CD4-positive, alpha-beta T cell treated with Interleukin-17A for 1 hour (primary cell): Measurements from ENCODE around the gene ABCC2.
"Not testable (repeated sequence)": the region's sequence is repeated elsewhere in the genome, so short reads cannot be mapped to it uniquely, and the experiment has no call there.

Experiments
- DNase-seq: peaks from one replicate; pipeline ENCODE4 v3.0.0-alpha.2; 2020

Gene ABCC2

DNA sequence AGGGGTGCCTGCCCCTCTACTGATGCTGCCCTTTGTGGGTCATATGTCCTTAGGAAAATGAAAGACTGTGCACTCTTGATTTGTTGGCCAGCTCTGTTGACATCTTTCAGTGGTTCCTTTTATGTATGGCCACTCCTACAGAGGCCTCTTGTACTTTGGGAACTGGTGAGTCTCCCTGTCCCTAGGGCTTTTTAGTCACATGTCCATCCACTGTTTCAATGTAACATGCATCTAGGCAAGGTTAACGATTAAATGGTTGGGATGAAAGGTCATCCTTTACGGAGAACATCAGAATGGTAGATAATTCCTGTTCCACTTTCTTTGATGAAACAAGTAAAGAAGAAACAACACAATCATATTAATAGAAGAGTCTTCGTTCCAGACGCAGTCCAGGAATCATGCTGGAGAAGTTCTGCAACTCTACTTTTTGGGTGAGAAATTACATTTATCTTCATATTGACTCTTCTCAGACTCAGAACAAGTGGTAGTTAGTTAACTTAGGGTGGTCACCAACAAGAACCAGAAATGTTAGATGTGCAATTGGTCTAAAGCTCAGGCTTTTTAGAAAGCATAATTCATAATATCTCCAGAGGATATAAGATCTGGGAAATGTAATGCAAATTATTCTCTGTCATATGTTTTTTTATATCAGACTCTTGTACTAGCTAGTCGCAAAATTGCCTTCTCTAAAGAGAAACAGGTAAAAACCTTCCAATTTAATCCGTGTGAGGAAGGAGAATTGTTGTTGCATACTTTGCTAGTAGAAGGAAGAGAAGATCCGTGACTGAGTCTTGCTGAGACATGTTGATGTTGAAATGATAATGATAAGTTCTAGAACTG, at the start of gene ABCC2:
TSS of gene ABCC2 (plus strand) at position 194 of the 840 bp plus-strand sequence. CDS start at position 399, 205 bp downstream.
- no peak for DNase-seq

DNA sequence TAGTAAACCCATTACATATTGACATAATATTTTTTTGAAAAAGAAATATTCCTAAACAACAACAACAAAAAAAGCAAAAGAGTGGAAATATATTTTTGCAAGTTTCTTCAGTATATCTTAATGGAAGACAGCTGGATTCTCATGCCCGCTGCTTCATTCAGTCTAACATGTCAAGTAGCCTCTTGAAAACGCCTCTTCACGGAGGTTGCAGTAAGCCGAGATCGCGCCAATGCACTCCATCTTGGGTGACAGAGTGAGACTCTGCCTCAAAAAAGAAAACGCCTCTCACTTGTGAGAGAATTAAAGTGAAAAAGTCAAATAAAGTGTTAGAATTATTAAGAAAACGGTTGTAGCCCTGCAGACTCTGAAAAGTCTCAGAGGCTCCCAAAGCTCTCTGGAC, 49.1 kb upstream of the ABCC2 start:
- DNase-seq, result no peak

DNA sequence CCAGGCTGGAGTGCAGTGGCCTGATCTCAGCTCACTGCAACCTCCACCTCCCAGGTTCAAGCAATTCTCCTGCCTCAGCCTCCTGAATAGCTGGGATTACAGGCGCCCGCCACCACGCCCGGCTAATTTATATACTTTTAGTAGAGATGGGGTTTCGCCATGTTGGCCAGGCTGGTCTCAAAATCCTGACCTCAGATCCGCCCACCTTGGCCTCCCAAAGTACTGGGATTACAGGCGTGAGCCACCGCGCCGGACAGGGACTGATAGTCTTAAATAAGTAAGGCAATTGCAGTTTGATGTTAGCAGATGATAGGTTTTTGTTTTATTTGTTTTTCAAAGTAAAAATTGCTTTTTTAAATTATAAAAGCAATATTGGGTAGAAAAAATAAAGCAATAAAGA, 48.3 kb upstream of the ABCC2 start:
- DNase-seq, result not testable (repeated sequence)

DNA sequence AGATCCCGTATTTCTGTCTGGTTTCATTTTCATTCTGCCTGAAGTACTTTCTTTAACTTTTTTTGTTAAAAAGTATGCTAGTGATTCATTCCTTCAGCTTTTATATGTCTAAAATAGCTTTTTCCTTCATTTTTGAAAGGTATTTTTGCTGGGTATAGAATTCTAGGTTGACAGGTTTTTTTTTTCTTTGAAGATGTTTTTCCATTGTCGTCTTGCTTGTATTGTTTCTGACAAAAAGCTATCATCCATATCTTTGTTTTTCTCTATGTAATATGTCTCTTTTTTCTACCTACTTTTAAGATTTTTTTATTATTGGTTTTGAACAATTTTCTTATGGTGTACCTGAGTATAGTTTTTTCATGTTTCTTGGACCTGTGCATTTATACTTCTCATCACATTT, 42.2 kb upstream of the ABCC2 start:
- DNase-seq, result no peak

DNA sequence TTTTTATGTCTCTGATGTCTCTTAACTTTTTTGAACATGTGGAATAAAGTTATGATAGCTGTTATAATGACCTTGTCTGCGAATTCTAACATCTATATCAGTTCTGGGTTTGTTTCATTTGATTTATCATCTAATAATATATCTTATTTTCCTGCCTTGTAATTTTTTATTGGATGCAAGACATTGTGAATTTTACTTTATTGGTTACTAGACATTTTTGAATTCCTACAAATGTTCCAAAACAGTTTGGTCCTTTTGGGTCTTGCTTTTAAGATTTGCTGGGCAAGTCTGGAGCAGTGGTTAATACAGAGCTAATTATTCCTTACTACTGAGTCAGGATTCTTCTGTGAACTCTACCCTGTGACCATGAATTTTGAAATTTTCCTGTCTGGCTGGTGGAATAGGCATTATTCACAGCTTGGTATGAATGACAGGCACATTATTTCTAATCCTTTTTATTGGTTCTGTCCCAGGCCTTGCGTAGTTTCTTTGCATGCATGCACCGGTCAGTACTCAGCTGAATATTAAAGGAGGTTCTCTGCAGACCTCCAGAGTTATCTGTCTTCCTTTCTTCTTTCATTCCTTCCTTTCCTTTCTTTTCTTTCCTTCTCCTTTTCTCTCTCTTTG, 41.4 kb upstream of the ABCC2 start:
- no peak for DNase-seq

DNA sequence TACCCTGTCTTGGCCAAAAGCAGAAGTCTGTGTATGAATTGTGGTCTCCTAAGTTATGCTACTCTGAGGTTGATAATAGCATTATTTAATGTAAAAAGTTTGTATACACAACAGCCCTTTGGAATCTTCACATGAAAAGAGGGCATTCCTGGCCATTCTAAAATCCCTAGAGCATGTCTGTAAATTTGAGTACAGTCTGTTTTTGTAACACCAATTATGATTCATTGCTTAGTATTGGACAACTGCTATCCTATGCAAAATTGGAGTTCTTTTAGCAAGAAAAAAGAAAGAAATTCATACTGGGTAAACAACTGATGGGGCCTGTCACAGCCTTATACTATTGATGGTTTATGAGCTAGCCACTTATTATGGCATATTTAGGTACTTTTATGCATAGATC, 40.2 kb upstream of the ABCC2 start:
- DNase-seq, result no peak

DNA sequence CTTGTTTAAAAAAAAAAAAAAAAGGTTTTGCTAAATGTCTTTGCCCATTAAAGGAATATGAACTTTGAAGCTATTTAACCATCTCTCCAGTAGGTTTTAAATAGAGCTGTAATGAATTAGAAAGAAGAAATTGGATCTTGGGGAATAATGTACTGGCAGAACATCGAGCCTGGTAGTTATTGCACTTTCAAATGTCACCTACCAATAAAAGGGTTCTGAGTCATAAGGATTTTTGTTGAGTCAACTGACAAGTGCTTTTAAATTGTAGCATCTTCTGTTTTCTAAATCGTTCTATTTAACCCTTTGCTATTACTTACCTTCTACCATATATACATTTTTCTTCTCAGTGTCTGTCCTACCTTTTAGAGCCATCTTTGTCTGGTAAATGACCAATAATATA, 39.7 kb upstream of the ABCC2 start:
- no peak for DNase-seq

DNA sequence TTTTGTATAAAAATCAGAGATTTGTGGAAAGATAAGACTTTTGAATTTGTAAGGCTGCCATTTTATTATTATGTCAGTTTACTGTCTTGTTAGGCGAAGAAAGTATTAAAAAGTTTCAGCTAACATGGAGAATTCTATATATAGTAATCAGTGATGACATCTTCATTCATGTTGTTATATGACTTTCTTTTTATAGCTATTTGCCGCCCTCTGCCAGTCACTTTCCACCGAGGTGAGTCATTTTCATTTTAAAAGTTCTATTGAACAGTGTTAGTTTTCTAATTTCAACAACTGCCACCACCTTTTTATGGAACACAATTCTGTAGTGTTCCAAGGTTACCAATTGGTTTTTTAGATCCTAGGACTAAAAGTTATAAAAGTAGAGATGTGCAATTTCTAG, 38.6 kb upstream of the ABCC2 start:
- DNase-seq, result no peak

DNA sequence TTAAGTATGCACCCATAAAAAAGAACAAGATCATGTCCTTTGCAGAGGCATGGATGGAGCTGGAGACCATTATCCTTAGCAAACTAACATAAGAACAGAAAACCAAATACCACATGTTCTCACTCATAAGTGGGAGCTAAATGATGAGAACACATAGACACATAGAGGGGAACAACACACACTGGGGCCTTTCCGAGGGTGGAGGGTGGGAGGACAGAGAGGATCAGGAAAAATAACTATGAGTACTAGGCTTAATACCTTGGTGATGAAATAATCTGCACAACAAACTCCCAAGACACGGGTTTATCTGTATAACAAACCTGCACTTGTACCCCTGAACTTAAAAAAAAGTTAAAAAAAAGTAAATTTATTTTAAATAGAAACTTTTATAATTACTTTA, 36.3 kb upstream of the ABCC2 start:
- not testable (repeated sequence) for DNase-seq

DNA sequence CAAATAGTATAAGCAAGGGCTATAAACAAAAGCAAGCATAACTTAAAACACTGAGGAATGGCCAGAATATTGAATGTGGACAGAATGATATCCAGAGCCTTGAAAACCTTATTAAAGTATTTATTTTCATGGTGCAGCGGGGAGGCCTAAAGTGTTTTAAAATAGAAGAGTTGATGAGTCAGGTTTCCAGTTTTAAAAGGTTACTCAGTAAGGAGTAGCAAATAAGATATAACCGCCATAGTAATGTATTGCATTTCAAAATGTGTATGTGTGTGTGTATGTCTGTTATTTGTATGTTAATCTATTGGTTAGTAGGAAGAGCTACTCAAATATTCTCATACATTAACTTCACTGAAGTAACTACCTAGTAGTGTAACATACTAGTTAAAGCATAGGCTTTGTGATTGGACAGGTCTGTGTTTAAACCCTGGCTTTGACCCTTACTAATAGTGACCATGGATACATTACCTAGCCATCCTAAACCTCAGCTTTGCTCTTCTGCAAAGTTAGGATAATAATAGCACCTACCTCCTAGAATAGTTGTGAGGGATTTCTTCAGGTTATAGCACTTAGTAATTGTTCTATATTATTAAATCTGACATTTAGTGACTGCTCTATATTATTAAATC, 33.5 kb upstream of the ABCC2 start:
- DNase-seq, result no peak

DNA sequence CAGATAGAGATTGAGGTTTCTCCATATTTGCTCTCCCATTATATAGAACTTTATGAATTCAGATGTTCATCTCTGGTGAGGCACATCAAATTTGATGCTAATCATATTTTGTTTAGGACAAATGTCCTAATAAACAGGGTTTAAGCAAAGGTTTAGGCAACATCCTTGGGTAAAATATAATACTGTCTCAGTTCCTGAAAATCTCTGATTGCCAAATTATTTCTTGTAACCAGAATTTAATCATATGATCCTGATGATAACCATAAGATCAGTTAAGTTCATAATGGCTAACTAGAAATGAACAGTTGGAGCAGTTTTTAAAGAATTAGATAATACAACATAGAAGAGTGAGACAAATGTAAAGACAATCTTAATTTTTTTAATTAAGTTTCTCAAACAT, 31.8 kb upstream of the ABCC2 start:
- DNase-seq, result no peak

DNA sequence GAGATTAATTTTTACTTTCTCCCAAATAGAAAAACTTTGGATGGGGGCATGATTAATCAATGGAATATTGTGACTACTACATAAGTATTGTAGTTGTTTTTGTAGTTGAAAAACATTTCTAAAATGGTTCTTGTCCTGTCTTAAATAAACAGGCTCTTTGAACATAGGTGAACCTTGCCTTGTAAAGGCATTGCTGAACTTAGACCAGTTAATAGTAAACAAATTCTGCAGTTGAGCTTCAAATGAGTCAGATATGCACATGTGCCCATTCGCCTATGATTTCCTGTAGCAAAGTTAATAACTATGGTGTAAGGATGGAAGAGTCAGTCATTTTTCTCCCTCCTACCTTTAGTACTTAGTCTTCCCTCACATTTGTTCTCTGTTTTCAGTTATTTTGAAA, 27.8 kb upstream of the ABCC2 start:
- DNase-seq, result no peak

DNA sequence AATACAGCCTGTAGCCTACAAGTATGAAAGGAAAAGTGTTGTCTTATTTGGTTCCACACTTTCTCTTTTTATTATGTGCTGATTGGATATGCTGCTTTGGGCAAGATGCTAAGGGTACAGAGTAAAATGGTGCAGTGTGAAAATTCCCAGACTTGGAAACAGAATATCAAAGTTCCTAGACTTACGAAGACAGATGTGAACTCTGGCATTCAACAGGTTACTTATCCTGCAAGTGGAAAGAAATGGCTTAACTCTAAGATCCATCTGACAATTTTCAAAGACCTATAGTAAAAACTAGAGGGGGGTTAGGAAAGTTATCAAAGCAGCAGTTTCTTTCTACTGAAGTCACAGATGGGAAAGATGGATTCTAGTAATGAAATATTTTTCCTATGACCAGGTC, 26.3 kb upstream of the ABCC2 start:
- DNase-seq, result no peak

DNA sequence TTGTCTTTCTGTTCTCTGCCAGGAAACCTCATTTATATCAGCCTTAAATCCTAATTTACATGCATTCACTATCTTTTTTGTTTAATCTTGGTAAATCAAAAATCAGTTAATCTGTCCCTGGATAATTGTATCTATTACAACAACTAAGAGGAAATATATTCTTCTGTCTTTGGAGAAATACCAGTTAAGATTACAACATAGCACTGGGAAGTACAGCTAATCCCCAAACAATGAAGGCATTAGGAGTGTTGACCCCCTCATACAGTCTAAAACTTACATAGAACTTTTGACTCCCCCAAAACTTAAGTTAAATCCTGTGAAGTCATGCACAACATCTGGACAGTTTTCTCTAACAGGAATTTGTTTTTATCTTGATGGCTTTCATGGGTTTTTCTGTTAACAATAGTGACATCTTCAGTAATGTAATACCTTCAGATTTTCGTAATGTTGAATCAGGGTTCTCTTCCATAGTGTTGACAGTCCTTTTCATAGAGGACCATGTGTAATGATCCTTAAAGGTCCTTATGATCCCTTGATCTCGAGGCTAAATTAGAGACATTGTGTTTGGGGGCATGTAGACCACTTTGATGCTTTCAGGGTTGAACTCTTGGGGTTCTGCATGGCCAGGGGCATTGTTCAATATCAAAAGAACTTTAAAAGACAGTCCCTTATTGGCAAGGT, 24.1 kb upstream of the ABCC2 start:
- DNase-seq, result no peak

DNA sequence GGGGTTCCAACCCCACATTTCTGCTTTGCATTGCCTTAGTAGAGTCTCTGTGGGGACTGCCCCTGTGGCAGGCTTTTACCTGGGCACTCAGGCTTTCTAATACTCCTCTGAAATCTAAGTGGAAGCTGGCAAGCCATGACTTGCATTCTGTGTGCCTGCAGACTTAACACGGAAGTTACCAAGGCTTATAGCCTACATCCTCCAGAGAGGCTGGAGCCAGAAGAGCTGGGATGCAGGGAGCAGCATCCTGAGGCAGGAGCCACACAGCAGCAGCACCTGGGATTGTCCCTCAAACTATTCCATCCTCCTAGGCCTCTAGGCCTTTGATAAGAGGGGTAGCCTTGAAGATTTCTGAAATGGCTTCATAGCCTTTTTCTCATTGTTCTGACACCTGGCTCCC, 22.1 kb upstream of the ABCC2 start:
- no peak for DNase-seq

DNA sequence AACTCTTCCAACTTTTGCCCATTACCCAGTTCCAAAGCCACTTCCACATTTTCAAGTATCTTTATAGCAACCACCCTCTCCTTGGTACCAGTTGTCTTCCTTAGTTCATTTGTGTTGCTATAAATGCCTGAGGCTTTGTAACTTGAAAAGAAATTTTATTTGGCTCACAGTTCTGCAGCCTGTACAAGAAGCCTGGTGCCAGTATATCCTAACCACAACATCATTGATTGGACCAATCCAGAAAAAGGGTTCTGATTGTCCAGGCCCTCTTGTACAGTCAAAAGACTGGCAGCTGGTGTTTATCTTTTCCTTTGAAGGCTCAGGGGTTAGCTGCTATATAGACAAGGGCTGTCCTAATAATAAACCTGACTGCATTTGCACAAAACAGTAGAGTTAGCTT, 21.1 kb upstream of the ABCC2 start:
- no peak for DNase-seq

DNA sequence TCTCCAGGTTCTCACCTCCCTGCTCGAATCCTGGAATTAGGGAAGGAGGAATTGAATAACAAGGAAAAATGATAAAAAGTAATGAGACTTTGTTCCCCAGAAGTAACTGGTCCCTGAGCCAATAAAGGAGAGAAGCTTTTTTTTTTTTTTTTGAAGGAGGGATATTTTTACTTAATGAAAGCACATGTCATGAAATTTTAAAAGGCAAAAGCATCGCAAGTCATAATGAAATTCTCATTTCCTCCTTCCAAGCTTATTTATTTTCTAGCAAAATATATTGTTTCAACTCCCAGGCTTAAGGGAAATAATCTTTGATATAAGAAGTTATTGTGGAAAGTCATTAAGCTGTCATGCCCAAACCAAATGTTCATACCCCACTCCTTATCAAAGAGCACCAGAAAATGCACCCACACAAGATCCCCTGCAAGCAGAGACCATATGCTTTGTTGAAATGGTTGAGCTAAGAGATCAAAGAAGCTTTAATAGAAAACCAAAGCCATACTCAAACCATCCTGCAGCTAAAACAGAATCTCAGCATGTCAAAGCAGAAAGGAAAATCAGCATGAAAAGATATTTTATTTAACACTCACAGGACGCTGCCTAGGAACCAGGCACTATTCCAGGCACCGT, 16.7 kb upstream of the ABCC2 start:
- DNase-seq, result no peak

DNA sequence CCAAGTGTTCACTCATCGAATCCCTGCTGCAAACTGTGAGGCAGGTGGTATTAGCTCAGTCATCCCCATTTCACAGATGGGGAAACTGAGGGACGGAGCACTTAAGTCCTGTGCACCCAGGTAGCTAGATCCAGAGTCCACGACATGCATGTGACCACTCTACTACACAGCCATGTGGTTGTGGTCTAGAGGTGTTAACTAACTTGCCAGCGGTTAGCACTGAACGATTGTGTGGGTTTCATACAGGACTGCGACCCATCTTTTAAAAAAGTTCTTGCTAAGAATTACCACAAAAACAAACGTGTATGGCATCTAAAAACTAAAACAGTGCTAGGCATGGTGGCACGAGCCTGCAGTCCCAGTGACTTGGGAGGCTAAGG, 16.1 kb upstream of the ABCC2 start:
- peak; percentile 5 for DNase-seq

DNA sequence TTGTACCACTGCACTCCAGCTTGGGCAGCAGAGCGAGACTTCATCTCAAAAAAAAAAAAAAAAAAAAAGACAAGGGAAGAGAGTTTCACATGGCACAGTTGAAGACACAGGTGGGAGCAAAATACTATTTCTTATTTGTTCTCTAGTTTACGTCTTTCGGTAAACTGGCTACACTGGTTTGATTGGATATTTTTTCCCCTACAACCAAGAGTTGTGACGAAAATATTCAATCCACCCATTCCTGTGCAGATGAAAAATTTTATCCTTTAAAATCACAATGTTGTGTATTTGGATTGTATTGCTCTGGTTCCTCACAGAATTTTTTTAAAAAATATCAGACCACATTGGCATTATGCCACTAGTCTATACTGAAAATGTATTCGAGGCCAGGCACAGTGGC, 14.5 kb upstream of the ABCC2 start:
- DNase-seq, result no peak

DNA sequence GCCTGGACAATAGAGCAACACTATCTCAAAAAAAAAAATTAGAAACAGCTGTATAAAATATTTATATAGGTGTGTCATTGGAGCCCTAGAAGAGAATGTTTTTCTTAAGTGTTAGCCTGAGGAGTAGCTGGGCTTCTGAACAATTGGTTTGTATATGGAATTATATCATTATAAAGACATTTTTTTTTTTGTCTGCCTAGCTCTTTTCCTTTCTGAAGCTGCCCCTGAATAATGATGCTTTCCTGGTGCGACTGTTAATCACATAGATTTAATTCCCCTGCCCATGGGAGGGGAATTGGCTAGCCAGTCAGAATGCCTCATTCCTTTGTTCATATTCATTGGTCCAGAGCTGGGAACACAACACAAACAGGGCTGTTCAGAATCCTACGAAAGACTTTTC, 13.9 kb upstream of the ABCC2 start:
- DNase-seq, result no peak

DNA sequence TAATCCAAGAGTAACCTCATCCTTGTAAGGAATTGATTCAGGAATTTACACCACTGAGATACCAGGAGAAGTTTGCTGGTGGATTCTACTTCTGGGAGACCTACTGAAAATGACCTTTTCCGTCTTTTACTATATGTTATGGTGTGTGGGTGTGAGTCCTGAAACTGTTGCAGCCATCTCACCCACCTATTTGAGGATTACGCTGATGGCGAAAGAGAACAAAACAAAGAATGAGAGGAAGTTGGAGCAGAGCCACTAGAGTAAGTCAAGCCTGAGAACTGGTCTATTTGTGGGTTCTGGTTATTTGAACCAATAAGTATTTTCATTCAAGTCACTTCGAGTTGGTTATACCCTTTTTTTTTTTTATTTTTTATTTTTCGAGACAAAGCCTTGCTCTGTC, 12.7 kb upstream of the ABCC2 start:
- DNase-seq, result no peak

DNA sequence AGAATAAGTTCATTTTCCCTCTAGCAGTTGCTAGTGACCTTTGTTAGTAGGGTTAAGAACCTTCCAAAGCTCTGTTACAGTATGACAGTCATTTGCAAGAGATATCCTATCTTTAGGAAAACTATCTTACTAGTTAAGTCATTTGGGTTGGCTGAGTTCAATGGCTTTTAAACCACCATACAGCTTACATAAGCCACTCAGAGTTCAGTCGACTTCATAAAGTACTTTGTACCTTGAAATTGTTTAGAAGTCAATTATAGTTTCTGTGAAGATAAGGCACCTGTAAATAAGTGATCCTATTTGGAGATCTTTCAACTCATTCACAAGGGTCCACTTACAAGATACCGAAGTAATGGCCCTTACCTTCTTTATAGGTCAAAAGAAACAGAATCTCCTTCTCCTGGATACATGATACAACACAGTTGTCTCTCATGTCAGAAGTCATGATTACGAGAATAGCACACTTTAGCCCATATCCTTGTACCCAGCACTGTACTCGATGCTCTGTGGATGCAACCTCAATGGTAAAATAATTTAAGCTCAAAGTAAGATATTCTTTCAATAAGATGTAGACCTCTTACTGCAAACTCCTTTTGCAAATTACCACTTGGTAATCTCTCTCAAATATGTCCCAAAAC, 11.9 kb upstream of the ABCC2 start:
- DNase-seq, result no peak

DNA sequence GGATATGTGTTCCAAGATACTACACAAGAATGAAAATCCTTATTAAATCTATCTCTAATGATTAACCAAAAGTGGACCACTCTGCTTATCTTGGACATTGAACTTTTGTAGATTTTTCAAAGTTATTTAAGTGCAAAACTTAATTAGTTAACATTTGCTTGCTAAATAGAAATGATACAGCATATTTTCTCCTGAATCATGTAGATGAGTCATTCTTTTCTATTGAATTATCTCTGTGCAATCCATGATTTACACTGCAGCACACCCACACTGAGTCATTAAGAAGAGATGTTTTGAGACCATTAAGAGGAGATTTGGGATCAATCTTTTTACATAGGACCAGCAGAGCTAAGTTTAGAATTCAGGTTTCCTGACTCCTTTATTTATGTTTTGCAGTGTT, 6.6 kb upstream of the ABCC2 start:
- no peak for DNase-seq
